Activated CD4-positive, CD25-positive, alpha-beta regulatory T cell treated with anti-CD3 and anti-CD28 coated beads, Interleukin-2, amount 50 U/mL, for 72 hours (primary cell): Measurements from ENCODE around the gene ERGIC3.
"Not testable (repeated sequence)": the region's sequence is repeated elsewhere in the genome, so short reads cannot be mapped to it uniquely, and the experiment has no call there.

Source experiments
- DNase-seq: peaks from one replicate; pipeline ENCODE4 v3.0.0; 2021

The ERGIC3 gene

DNA sequence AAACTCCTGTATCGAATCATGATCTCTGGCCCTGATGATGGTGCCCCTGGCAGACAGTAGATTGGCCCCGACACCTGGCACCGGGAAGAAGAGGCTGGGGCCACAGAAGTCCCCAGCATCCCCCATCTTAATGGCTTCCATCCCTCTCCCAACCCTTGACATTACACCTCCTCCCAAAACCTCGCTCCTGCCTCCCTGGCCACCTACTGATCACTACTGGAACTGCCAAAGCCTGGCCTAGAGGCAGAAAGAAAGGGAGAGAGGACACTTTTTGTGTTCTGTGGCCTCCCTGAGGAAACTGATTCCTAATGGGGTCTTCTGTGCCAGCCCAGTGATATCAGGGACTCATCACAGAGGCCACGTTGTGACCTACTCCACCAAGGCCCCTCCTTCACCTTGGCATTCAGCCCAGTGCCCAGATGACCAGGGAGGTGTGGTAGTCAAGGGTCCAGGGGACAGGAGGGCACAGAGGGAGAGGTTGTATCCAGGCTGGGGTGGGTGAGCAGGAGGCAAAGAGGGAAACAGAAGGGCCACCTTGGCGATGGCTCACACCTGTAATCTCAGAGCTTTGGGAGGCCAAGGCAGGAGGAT is 18.5 kb upstream of the ERGIC3 start:
- DNase-seq = no peak

- DNase-seq = no peak
Observed at GRCh38 chr20:35525639-35526038, 16.2 kb upstream of the ERGIC3 start.

DNA sequence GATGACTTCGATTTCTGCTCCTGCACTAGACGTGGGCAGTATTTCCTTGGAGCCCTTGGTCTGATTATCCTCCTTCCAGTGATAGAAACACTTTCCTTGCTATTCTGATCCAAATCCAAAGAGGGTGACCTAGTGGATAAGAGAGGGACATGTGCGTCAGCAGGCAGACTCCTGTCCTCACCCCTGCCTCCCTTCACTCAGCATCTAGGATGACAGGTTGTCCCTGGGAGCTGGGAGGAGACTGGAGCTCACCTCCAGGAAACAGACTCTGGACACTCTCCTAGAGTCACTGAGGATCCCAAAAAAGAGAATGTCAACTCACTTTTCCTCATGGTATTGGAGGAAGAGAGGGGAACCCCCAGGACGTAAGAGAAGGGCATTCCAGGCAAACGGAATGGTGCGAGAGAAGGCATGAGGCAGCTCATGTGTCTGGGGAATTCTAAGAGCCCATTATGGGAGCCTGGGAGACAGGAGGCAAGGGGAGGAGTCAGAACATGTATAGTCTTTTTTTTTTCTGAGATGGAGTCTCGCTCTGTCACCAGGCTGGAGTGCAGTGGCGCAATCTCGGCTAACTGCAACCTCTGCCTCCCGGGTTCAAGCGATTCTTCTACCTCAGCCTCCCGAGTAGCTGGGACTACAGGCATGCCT is 14.6 kb upstream of the ERGIC3 start:
- no peak for DNase-seq

- DNase-seq = no peak
Observed at GRCh38 chr20:35529552-35529951, 12.3 kb upstream of the ERGIC3 start, which contains the start of gene C20orf173. Gene C20orf173, minus strand, starts transcription at chr20:35529652. Its CDS starts 279 bp downstream, at chr20:35529373.

- no peak for DNase-seq
Observed at GRCh38 chr20:35539756-35540212, 2.1 kb upstream of the ERGIC3 start.

GRCh38 chr20:35541118-35541782 is 628 bp upstream of the ERGIC3 start:
- DNase-seq = no peak

DNA sequence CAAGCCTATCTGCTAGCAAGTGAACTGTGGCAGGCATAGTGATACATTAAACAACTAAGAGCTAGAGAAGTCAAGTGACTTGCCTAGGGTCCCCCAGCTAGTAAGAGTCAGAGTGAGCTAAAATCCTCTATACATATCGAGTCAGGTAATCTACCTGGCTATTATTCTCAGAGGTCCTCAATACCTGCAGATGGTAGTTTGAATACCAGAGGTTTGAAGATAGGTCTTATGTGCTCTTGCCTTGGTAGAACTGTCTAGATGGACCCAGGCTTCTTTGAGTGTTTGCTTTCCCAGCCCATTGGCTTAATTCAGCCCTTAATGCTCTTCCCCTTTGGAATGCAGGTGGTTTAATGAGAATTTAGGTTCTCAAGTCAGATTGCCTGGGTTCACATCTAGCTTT is 1.1 kb downstream of the ERGIC3 start:
- no peak for DNase-seq

DNA sequence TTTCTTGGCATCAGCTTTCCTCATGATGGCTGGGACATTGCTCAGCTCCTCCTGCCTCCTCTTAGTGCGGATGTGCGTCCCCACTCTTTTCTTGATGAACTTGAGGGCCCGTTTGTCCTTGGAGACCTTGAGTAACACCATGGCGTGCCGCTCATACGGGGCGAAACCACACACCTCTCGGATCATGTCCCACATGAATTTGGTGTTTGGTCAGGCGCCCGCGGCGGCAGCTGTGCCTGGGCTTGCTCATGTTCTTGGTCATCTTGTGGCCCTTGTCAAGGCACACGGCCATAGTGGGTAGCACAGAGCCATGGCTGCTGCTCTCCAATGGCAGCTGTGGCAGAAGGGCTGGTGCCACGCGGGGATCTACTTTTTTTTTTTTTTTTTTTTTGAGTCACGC is 2.6 kb downstream of the ERGIC3 start:
- DNase-seq = no peak

- DNase-seq = not testable (repeated sequence)
Observed at GRCh38 chr20:35544941-35545340, 3.1 kb downstream of the ERGIC3 start.

DNA sequence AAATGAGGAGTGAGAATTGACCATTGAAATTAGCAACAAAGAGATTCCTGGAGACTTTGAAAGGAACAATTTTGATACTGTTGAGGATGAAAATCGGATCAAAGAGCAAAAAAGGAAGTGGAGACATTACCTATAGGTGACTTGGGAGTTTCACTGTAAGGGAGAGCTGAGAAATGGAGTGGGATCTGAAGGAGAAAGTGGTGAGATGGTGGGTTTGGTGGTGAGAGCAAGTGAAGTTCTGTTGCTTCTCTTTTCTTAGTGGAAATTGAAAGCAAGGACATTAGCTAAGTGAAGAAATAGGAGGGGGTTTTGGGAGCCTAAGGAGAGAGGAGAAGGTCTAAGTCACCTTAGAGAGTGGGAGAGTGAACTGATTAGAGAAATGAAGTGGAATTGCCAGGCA is 4.2 kb downstream of the ERGIC3 start:
- no peak for DNase-seq

- DNase-seq = no peak
Observed at GRCh38 chr20:35547329-35547728, 5.5 kb downstream of the ERGIC3 start.

- no peak for DNase-seq
Observed at GRCh38 chr20:35551503-35551902, 9.6 kb downstream of the ERGIC3 start.

GRCh38 chr20:35552914-35553313 is 11.0 kb downstream of the ERGIC3 start:
- no peak for DNase-seq

GRCh38 chr20:35555461-35555860 is 13.6 kb downstream of the ERGIC3 start:
- not testable (repeated sequence) for DNase-seq

GRCh38 chr20:35555951-35556645 is 14.2 kb downstream of the ERGIC3 start:
- no peak for DNase-seq

GRCh38 chr20:35556871-35557270 is 15.0 kb downstream of the ERGIC3 start:
- no peak for DNase-seq

- no peak for DNase-seq
Observed at GRCh38 chr20:35558451-35558850, 16.6 kb downstream of the ERGIC3 start.

- no peak for DNase-seq
Observed at GRCh38 chr20:35559042-35559693, 17.3 kb downstream of the ERGIC3 start.

DNA sequence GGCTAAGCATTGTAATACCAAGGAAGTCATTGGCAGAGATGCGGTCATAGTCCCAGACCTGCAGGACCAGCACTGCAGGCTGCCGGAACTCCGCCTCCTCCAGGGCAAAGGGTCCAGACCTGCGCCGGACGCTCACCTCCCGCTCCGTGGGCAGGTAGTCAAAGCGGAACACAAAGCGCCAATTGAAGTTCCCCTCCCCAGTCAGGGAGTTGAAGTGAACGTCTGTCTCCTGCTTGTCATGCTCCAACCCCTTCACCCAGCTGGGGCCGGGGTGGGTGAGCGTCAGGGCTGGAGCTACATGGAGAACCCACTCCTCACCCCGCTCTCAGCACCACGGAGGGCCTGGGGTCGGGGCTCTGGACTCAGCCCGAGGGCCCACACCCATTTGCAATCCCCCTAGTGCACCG is 18.2 kb downstream of the ERGIC3 start:
- DNase-seq = no peak

DNA sequence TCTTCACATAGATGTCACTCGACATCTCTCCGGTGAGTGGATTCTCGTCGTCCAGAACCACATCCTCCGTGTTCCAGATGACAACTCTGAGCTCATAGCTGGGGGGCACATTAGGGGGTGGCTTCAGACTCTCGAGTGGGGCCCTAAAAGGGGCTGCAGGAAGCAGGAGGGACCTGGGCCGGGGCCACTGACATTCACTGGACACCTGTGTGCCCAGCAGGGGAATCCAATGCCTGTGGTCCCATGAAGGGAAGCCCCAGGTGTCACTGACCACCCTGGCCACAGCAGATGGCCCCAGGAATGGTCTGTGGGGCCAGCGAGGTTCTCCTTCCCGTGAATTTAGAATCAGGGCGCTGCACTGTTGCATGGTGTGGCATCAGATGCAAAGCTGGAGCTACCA is 18.7 kb downstream of the ERGIC3 start:
- DNase-seq = no peak

DNA sequence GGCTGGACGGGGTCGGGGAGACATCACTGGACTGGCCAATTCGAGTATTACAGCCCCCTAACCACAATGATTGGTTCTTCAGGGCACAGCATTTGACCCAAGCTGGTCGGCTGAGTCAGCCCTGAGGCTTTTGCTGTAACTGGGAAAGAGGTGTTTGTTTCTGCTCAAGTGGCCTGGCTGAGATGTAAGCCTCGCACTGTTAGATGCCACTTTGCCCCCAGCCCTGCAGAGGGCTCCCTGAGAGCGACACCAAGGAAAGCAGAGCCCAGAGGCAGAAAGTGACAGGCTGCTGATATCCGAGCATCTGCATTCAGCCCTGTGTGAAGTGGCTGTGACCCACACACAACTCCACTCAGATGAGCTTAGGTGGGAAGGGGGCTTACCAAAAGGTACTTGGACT is 19.4 kb downstream of the ERGIC3 start:
- DNase-seq = no peak

DNA sequence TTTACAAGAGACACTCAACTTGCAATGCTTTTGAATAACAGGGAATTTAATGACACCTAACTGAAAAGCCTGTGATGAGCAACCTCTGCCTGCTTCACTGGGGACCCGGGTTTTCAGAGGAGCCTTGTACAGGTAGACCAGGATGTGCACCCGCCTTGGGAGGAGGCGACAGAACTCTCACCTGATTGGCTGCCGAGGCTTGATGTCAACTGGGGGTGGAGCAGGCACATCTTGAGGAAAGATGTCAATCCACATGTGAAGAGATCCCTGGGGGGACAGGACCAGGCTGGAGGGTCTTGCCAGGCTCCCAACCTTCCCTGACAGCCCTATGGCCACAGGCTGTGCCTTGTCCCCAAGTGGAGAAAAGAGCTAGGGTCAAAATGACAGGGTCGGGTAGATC is 19.8 kb downstream of the ERGIC3 start:
- no peak for DNase-seq

- no peak for DNase-seq
Observed at GRCh38 chr20:35562541-35563110, 20.7 kb downstream of the ERGIC3 start.
